ENCODE data around the gene PRDM13.
"Not testable (repeated sequence)": the region's sequence is repeated elsewhere in the genome, so short reads cannot be mapped to it uniquely, and the experiment has no call there.

Gene PRDM13

GRCh38 chr6:99590728-99591672, 15.6 kb upstream of the PRDM13 start:
- Histone ChIP-seq H3K27me3 (ENCODE audit: insufficient read depth, poor library complexity, severe bottlenecking) (peaks cover 83% of the 10 kb centered on the region), H3K4me1 (ENCODE audit: insufficient read depth, poor library complexity, severe bottlenecking) (no peaks in the 10 kb centered on the region), H3K4me3 (ENCODE audit: severe bottlenecking) (no peak overlapping the region), H3K27ac (ENCODE audit: poor library complexity, severe bottlenecking) (no peak overlapping the region), H3K36me3 (ENCODE audit: low read depth) (no peaks in the 10 kb centered on the region), H3K9me3 (ENCODE audit: severe bottlenecking) (no peaks in the 10 kb centered on the region)
- no peak for TF ChIP-seq CTCF (IDR thresholded peaks at IDR 0.05; ENCODE audit: poor library complexity, severe bottlenecking)
- no peak for DNase-seq (ENCODE audit: low spot score)
- no peak for ATAC-seq (ENCODE audit: low read depth)

- TF ChIP-seq CTCF (IDR thresholded peaks at IDR 0.05; ENCODE audit: poor library complexity, severe bottlenecking): no peak
- no peaks in the 10 kb centered on the region for H3K9me3 ChIP-seq (ENCODE audit: severe bottlenecking)
- H3K27me3 ChIP-seq (ENCODE audit: insufficient read depth, poor library complexity, severe bottlenecking): peaks cover 91% of the 10 kb centered on the region
- no peak for DNase-seq (ENCODE audit: low spot score)
- no peak overlapping the region for H3K4me3 ChIP-seq (ENCODE audit: severe bottlenecking)
- ATAC-seq (ENCODE audit: low read depth): no peak
- no peaks in the 10 kb centered on the region for H3K36me3 ChIP-seq (ENCODE audit: low read depth)
- H3K4me1 ChIP-seq (ENCODE audit: insufficient read depth, poor library complexity, severe bottlenecking): no peaks in the 10 kb centered on the region
- no peak overlapping the region for H3K27ac ChIP-seq (ENCODE audit: poor library complexity, severe bottlenecking)
Measured at GRCh38 chr6:99591673-99592364, 14.8 kb upstream of the PRDM13 start.

- no peak overlapping the region for H3K27ac ChIP-seq (ENCODE audit: poor library complexity, severe bottlenecking)
- ATAC-seq (ENCODE audit: low read depth) (no peak), DNase-seq (ENCODE audit: low spot score) (no peak)
- TF ChIP-seq CTCF (IDR thresholded peaks at IDR 0.05; ENCODE audit: poor library complexity, severe bottlenecking): no peak
- H3K4me3 ChIP-seq (ENCODE audit: severe bottlenecking): no peak overlapping the region
- no peaks in the 10 kb centered on the region for H3K9me3 ChIP-seq (ENCODE audit: severe bottlenecking)
- no peaks in the 10 kb centered on the region for H3K36me3 ChIP-seq (ENCODE audit: low read depth)
- peaks cover 96% of the 10 kb centered on the region for H3K27me3 ChIP-seq (ENCODE audit: insufficient read depth, poor library complexity, severe bottlenecking)
- no peaks in the 10 kb centered on the region for H3K4me1 ChIP-seq (ENCODE audit: insufficient read depth, poor library complexity, severe bottlenecking)
Measured at GRCh38 chr6:99592900-99593299, 13.7 kb upstream of the PRDM13 start.

- H3K9me3 ChIP-seq (ENCODE audit: severe bottlenecking); H3K36me3 ChIP-seq (ENCODE audit: low read depth); DNase-seq (ENCODE audit: low spot score); H3K27ac ChIP-seq (ENCODE audit: poor library complexity, severe bottlenecking); H3K4me1 ChIP-seq (ENCODE audit: insufficient read depth, poor library complexity, severe bottlenecking); H3K4me3 ChIP-seq (ENCODE audit: severe bottlenecking); ATAC-seq (ENCODE audit: low read depth): not testable (repeated sequence)
- peaks cover 98% of the 10 kb centered on the region for H3K27me3 ChIP-seq (ENCODE audit: insufficient read depth, poor library complexity, severe bottlenecking)
Measured at GRCh38 chr6:99594696-99595095, 11.9 kb upstream of the PRDM13 start.

GRCh38 chr6:99602520-99603420, 3.9 kb upstream of the PRDM13 start:
- H3K27me3 ChIP-seq (ENCODE audit: insufficient read depth, poor library complexity, severe bottlenecking): peaks cover 100% of the 10 kb centered on the region
- H3K9me3 ChIP-seq (ENCODE audit: severe bottlenecking): no peaks in the 10 kb centered on the region

More at GRCh38 chr6:99602520-99603420, 3.9 kb upstream of the PRDM13 start:
- H3K4me1 ChIP-seq (ENCODE audit: insufficient read depth, poor library complexity, severe bottlenecking): no peaks in the 10 kb centered on the region
- H3K4me3 ChIP-seq (ENCODE audit: severe bottlenecking): no peak overlapping the region
- no peak for DNase-seq (ENCODE audit: low spot score)
- no peaks in the 10 kb centered on the region for H3K36me3 ChIP-seq (ENCODE audit: low read depth)
- no peak overlapping the region for H3K27ac ChIP-seq (ENCODE audit: poor library complexity, severe bottlenecking)
- ATAC-seq (ENCODE audit: low read depth): no peak
- no peak for TF ChIP-seq CTCF (IDR thresholded peaks at IDR 0.05; ENCODE audit: poor library complexity, severe bottlenecking)
